Mammary epithelial cell (primary cell): ENCODE measurements around the gene SUV39H2.

Experiments used
- CTCF ChIP-seq, 2 donors: IDR thresholded peaks in 1 of 2; conservative IDR thresholded peaks in 1 of 2; 2 replicates each; pipeline ENCODE4 v1.5.1; 2011 to 2012; ENCODE audit warnings: inconsistent platforms in 2 of 2, low read length in 2 of 2, mild to moderate bottlenecking in 2 of 2, control low read depth in 1 of 2, low read depth in 1 of 2; ENCODE audit not compliant: insufficient read depth in 1 of 2; ENCODE audit errors: extremely low read depth in 1 of 2
- EZH2 ChIP-seq: IDR thresholded peaks from 2 replicates; pipeline ENCODE4 v1.6.1; 2012; ENCODE audit warnings: low read length, inconsistent platforms, borderline replicate concordance

- no peak for TF ChIP-seq CTCF (conservative IDR thresholded peaks at IDR 0.05 in 1 of 2, IDR thresholded peaks at IDR 0.05 in 1 of 2; ENCODE audit: extremely low read depth in 1 of 2, insufficient read depth in 1 of 2, low read depth in 1 of 2, low read length in 2 of 2)
- TF ChIP-seq EZH2: no peak
Observed at GRCh38 chr10:14880229-14880628, 1.6 kb downstream of the SUV39H2 start.
